ENCODE results near the gene SEMA6C. TPM values are rescaled to one million over a fixed set of nuclear protein-coding genes. Genes with fewer than 3 reads are reported as not detected.

The SEMA6C gene
- total and polyA plus RNA-seq, 2 of the 8 experiments (the other 6 are each of a cell fraction or from before 2014, with no cell fraction given), result 12.2 to 15.7 TPM

DNA sequence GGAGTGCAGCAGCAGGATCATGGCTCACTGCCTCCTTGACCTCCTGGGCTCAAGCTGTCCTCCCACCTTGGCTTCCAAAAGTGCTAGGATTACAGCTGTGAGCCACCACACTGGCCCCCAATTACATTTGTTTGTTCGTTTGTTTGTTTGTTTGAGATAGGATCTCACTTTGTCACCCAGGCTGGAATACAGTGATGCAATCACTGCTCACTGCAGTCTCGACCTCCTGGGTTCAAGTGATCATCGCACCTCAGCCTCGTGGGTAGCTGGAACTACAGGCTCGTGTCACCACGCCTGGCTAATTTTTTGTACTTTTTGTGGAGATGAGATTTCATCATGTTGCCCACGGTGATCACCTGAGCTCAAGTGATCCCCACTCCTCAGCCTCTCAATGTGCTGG, 45.6 kb upstream of the SEMA6C start (continued):
- TF ChIP-seq SIN3A (conservative IDR thresholded peaks at IDR 0.05 in 1 of 2, IDR thresholded peaks at IDR 0.05 in 1 of 2; ENCODE audit: low read depth in 1 of 2, low read length in 2 of 2) (no peak), SP1 (IDR thresholded peaks at IDR 0.05; ENCODE audit: low read depth, low read length) (no peak), TEAD4 (IDR thresholded peaks at IDR 0.05; ENCODE audit: low read depth, low read length) (no peak)
- TF ChIP-seq, protein P1, sequence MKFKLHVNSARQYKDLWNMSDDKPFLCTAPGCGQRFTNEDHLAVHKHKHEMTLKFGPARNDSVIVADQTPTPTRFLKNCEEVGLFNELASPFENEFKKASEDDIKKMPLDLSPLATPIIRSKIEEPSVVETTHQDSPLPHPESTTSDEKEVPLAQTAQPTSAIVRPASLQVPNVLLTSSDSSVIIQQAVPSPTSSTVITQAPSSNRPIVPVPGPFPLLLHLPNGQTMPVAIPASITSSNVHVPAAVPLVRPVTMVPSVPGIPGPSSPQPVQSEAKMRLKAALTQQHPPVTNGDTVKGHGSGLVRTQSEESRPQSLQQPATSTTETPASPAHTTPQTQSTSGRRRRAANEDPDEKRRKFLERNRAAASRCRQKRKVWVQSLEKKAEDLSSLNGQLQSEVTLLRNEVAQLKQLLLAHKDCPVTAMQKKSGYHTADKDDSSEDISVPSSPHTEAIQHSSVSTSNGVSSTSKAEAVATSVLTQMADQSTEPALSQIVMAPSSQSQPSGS (IDR thresholded peaks at IDR 0.05; ENCODE audit: low read length), result no peak
